Measurements from ENCODE around the gene FBLN5.
A peak's percentile ranks its signal among the peaks of the same experiment; 100 is the strongest.
"Not testable (repeated sequence)": the region's sequence is repeated elsewhere in the genome, so short reads cannot be mapped to it uniquely, and the experiment has no call there.

FBLN5 gene

GRCh38 chr14:91858536-91859275 is 88.8 kb downstream of the FBLN5 start:
- no peak for DNase-seq

DNA sequence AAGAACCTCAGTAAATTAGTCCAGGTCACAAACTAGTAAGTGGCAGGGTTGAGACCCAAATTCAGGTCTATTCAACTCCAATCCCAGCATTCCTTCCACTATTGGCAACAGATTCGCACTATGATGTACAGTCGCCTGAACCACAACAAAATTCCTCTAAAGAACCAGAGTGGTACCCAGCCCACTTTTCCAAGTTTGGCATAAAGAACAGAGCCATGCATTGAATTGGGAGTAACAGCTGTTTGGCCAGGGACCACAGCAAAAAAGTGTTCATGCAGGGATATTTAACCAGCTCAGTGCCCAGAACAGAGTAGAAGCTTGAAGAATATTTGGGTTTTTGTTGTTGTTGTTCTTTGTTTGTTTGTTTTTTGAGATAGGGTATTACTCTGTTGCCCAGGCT is 89.9 kb downstream of the FBLN5 start:
- no peak for DNase-seq

DNA sequence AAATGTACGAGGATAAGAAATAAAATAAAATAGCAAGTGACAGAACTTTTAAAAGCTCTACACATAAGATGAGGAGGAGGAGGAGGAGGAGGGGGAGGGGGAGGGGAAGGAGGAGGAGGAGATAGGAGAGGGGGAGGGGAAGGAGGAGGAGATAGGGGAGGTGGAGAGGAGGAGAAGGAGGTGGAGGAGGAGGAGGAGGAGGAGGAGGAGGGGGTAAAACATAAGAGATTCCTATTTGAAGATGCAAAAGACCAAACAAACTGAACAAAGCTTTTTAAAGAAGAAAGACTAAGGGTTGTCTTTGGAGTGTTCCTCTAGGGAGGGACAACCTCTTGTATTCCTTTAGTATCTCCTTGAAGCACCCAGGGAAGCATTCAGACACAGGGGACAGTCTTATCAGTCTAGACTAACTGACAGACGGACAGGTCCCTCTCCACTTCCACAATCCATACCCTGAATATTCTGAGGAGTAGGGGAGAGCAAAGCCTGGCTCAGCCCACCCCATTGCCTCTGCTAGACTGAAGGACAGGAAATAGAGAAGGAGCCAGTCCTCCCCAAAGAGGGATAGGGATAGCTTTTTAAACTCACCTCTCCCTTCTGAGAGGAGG is 93.1 kb downstream of the FBLN5 start:
- DNase-seq = no peak

- no peak for DNase-seq
Measured at GRCh38 chr14:91851563-91851962, 95.9 kb downstream of the FBLN5 start.

GRCh38 chr14:91848504-91849001 is 98.9 kb downstream of the FBLN5 start:
- DNase-seq = no peak

DNA sequence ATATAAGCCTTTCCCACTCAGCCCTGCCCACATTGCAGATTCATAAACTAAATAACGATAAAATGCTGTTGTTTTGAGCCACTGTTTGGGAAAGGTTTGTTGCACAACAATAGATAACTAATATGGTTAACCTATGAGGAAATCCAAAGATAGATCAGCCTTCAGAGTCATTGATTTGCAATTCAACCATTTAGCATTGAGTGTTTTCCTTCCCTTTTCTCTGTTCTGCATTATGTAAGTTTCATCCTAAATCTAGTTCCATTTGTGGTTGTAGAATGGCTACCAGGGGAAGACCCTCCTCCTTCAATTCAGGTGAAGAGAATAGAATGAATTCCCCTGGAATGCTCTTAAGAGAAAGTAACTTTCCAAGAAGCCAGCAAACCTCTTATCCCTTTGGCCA is 99.8 kb downstream of the FBLN5 start:
- no peak for DNase-seq

DNA sequence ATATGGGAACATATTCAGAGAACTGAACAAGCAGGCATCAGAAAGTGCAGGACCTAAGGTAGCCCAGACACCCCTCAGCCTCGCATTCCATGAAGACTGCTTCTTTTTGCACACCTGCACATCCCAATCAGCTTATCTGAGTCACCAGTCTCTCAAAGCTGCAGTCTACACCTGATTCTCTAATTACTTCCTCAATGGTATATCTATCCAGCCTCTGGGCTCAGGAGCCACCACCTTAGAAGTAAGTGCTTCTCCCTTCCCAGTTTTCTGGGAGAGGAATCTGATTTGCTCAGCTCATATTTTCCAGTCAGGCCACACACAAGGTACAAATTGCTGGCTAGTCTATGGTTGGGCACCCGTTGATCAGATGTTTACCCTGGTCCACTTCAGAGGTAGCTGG is 101.8 kb downstream of the FBLN5 start:
- DNase-seq = no peak

DNA sequence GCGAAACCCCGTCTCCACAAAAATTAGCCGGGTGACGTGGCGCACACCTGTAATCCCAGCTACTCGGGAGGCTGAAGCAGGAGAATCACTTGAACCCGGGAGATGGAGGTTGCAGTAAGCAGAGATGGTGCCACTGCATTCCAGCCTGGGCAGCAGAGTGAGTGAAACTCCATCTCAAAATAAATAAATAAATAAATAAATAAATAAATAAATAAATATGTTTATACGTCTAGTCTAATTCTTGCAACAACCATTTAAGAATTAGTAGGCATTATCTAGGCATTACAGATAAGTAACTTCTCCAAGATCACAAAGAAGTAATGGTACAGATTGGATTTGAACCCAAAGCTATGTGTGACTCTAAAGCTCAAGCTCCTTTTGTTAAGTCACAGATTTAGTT is 102.4 kb downstream of the FBLN5 start:
- DNase-seq = not testable (repeated sequence)

DNA sequence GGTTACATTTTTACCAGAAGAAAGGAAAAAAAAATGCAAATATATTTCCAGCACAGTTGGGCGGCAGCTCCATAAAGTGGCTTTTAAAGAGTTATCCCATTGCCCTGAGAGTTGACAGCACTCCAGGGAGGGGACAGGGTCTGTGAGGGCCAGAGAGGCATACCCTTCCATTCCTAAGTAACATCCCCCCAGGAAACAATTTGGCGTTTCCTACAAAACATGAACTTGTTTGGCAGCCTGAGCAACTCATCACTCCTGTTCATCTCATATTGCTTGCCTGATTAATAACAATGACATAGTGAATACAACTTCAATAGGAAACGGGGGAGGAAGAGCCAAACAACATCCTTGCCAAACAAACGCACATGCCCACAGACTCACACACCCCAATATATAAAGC is 103.5 kb downstream of the FBLN5 start:
- DNase-seq = no peak

GRCh38 chr14:91843437-91843836 is 104.1 kb downstream of the FBLN5 start:
- no peak for DNase-seq

- DNase-seq = no peak
Measured at GRCh38 chr14:91841065-91841464, 106.4 kb downstream of the FBLN5 start.

DNA sequence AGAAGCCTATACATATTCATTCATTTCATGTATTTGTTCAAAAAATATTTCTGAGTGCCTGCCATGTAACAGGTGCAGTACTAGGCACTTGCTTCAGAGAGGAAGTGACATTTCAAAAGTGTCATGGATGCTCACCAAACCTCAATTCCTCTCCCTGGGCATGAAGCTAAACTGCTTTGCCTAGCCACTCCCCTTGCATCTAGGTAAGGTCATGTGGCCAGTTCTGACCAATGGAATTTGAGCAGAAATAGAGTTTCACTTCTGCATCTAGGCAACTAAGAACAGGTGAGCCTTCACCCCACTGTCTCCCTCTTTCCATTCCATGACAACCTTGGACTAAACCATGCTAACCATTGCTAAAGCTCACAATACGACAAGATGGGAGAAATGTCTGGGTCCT is 107.7 kb downstream of the FBLN5 start:
- DNase-seq = no peak

DNA sequence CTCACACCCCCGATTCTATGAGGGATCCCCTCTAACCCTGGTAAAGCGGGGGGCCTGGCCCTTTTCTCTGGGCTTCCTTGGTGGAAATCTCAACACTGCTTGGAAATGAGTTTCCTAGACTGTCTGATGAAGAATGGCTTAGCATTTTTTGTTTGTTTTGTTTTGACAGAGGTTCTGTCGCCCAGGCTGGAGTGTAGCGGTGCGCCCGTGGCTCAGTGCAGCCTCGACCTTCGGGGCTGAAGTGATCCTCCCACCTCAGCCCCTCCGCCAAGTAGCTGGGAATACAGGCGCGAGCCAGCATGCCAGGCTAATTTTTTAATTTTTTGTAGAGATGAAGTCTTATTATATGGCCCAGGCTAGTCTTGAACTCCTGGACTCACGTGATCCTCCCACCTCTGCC is 110.4 kb downstream of the FBLN5 start:
- DNase-seq = no peak

DNA sequence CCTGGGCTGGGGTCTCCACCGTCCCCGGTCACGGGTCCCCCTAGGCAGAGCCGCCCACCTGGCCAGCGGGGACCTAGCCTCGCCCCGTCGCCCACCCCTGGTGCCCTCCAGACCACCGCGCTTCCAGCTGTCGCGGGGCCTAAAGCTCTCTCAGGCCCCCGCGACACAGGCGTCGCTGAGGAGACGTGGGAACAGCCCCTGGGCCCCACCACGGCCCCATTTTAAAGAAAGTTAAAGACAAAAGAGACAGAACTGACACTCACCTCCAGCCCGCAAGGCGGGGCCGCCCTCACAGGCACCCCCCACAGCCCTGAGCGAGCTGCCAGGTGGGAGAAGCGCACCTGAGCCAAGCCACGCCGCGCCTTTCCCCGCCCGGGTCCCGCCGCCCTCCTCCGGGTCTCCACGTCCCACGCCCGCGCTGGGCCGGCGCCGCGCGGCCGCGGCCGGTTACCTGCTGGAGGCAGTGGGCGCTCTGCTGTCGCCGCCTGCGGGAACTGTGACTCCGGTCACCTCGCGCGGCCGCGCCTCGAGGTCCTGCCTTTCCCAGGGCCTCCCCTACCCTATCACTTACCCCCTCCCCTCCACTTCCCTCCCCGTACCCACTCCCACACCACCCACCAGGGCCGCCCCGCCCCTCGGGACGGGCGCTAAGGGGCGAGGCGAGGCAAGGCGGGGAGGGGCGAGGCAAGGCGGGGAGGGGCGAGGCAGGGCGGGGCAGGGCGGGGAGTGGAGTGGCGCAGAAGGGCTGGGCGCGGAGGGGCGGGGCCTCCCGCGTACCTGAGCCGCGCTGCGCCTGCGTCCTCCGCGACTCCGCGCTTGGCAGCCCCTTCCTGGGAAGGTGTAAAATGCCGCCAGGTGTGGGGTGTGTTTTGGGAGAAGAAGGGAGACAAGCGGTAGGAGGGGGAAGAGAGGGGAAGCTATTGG is 111.3 kb downstream of the FBLN5 start:
- peak; percentile 81 for DNase-seq

GRCh38 chr14:91835197-91835919 is 112.1 kb downstream of the FBLN5 start:
- peak; percentile 24 for DNase-seq

- DNase-seq = no peak
Measured at GRCh38 chr14:91834571-91834970, 112.9 kb downstream of the FBLN5 start.

DNA sequence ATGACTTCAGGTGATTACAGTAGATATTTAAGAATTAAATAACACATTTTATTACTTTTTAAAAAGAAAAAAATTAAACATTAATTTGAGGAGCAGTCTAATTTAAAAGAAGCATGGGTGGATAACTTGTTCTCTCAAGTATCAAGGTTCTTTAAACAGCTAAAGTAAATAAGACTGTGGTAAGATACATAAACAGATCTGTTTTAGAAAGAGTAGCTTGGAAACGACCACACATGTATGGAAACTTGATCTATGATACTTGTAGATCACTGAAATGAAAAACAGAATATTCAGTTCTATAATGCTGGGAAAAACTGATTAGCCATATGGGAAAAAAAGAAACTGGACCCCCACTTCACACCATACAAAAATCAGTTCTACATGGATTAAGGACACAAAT is 116.2 kb downstream of the FBLN5 start:
- no peak for DNase-seq

- DNase-seq = no peak
Measured at GRCh38 chr14:91830777-91831176, 116.7 kb downstream of the FBLN5 start.

DNA sequence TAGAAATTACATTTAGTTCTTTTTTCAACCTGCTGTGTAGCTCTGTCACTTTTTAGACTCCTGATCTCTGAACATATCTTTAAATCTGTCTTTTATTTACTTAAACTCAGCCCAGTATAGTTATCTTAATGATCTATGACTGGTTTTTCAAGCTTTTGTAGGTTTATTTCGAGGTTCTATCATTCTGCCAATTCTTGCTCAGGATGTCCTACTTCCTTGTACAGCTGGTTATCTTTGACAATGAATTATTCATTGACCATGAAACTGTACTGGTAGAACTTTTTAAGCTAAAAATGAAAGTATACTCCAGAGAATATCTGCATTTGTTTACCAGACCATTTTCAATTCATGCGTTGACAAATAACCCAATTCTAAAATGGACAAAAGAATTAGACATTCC is 118.0 kb downstream of the FBLN5 start:
- DNase-seq = no peak

- DNase-seq = no peak
Measured at GRCh38 chr14:91827746-91828145, 119.7 kb downstream of the FBLN5 start.
